H9 (cell line): Measurements from ENCODE around the gene HHATL. TPM values are rescaled to one million over a fixed set of nuclear protein-coding genes. Genes with fewer than 3 reads are reported as not detected.

Experiments used
- DNase-seq: peaks from one replicate; pipeline ENCODE4 v3.0.0-alpha.2; 2017
- H2AFZ ChIP-seq: one replicate; pipeline ENCODE4 v1.6.1; 2013; ENCODE audit warnings: mild to moderate bottlenecking, low read length, control low read depth, moderate library complexity
- H2AK5ac ChIP-seq: 2 replicates; pipeline ENCODE4 v1.6.1; 2013; ENCODE audit warnings: low read length, control low read depth, mixed read lengths; ENCODE audit not compliant: insufficient read length
- H2BK120ac ChIP-seq: one replicate; pipeline ENCODE4 v1.6.1; 2013; ENCODE audit warnings: low read depth, mild to moderate bottlenecking, low read length, control low read depth, inconsistent platforms; ENCODE audit not compliant: poor library complexity, severe bottlenecking
- H2BK12ac ChIP-seq: 2 replicates; pipeline ENCODE4 v1.6.1; 2013; ENCODE audit warnings: low read length, control low read depth, mixed read lengths, low read depth; ENCODE audit not compliant: insufficient read length
- H2BK15ac ChIP-seq: 2 replicates; pipeline ENCODE4 v1.6.1; 2013; ENCODE audit warnings: low read depth, low read length, control low read depth
- H2BK20ac ChIP-seq: one replicate; pipeline ENCODE4 v1.6.1; 2013; ENCODE audit warnings: low read depth, mild to moderate bottlenecking, low read length, control low read depth, inconsistent platforms; ENCODE audit not compliant: poor library complexity, severe bottlenecking
- H2BK5ac ChIP-seq: 2 replicates; pipeline ENCODE4 v1.6.1; 2013; ENCODE audit warnings: low read length, control low read depth, mixed read lengths; ENCODE audit not compliant: insufficient read length
- H3K14ac ChIP-seq: 2 replicates; pipeline ENCODE4 v1.6.1; 2013; ENCODE audit warnings: low read length, control low read depth; ENCODE audit not compliant: insufficient read depth
- H3K18ac ChIP-seq: 2 replicates; pipeline ENCODE4 v1.6.1; 2013; ENCODE audit warnings: low read depth, mild to moderate bottlenecking, mixed read lengths, low read length, control low read depth; ENCODE audit not compliant: insufficient read length
- H3K23ac ChIP-seq: 2 replicates; pipeline ENCODE4 v1.6.1; 2013; ENCODE audit warnings: low read length, control low read depth, mixed read lengths, low read depth; ENCODE audit not compliant: insufficient read length
- H3K23me2 ChIP-seq: 2 replicates; pipeline ENCODE4 v1.6.1; 2013; ENCODE audit warnings: low read depth, mild to moderate bottlenecking, mixed read lengths, low read length, control low read depth; ENCODE audit not compliant: insufficient read length, poor library complexity, severe bottlenecking
- H3K27ac ChIP-seq: 2 replicates; pipeline ENCODE4 v1.5.1; 2013; ENCODE audit warnings: low read length, control low read depth, mixed read lengths, low read depth; ENCODE audit not compliant: insufficient read length
- H3K27me3 ChIP-seq: 2 replicates; pipeline ENCODE4 v1.6.1; 2013; ENCODE audit warnings: low read length, control low read depth, inconsistent platforms; ENCODE audit not compliant: insufficient read depth
- H3K4ac ChIP-seq: 2 replicates; pipeline ENCODE4 v1.6.1; 2013; ENCODE audit warnings: low read depth, mild to moderate bottlenecking, control low read depth, inconsistent platforms, low read length, moderate library complexity
- H3K4me1 ChIP-seq: 2 replicates; pipeline ENCODE4 v1.6.1; 2013; ENCODE audit warnings: low read length, control low read depth, inconsistent platforms; ENCODE audit not compliant: insufficient read depth
- H3K4me2 ChIP-seq: 2 replicates; pipeline ENCODE4 v1.6.1; 2013; ENCODE audit warnings: low read length, control low read depth, mixed read lengths; ENCODE audit not compliant: insufficient read length, insufficient read depth
- H3K56ac ChIP-seq: 2 replicates; pipeline ENCODE4 v1.6.1; 2013; ENCODE audit warnings: low read depth, mild to moderate bottlenecking, mixed read lengths, low read length, control low read depth; ENCODE audit not compliant: insufficient read length
- H3K79me1 ChIP-seq: 2 replicates; pipeline ENCODE4 v1.6.1; 2013; ENCODE audit warnings: low read depth, mild to moderate bottlenecking, moderate library complexity, low read length, control low read depth, inconsistent platforms; ENCODE audit not compliant: insufficient read depth, poor library complexity, severe bottlenecking
- H3K79me2 ChIP-seq: 2 replicates; pipeline ENCODE4 v1.6.1; 2013; ENCODE audit warnings: low read length, control low read depth, inconsistent platforms; ENCODE audit not compliant: insufficient read depth
- H3K9ac ChIP-seq: 2 replicates; pipeline ENCODE4 v1.6.1; 2013; ENCODE audit warnings: low read length, control low read depth, mixed read lengths; ENCODE audit not compliant: insufficient read length; ENCODE audit errors: extremely low read depth
- H3K9me3 ChIP-seq: one replicate; pipeline ENCODE4 v1.6.1; 2013; ENCODE audit warnings: low read depth, low read length, inconsistent platforms; ENCODE audit not compliant: control insufficient read depth
- H3T11ph ChIP-seq: one replicate; pipeline ENCODE4 v1.6.1; 2013; ENCODE audit warnings: mild to moderate bottlenecking, low read length, control low read depth, inconsistent platforms
- H4K20me1 ChIP-seq: one replicate; pipeline ENCODE4 v1.6.1; 2013; ENCODE audit not compliant: control insufficient read depth, insufficient read length, insufficient read depth
- H4K5ac ChIP-seq: 2 replicates; pipeline ENCODE4 v1.6.1; 2013; ENCODE audit warnings: low read depth, mild to moderate bottlenecking, mixed read lengths, low read length, control low read depth; ENCODE audit not compliant: insufficient read length
- H4K8ac ChIP-seq: replicated peaks from 2 replicates; pipeline ENCODE4 v1.6.1; 2013; ENCODE audit warnings: low read length, control low read depth, mixed read lengths, low read depth; ENCODE audit not compliant: insufficient read length
- H4K91ac ChIP-seq: 2 replicates; pipeline ENCODE4 v1.6.1; 2013; ENCODE audit warnings: low read depth, mild to moderate bottlenecking, moderate library complexity, mixed read lengths, low read length, control low read depth; ENCODE audit not compliant: insufficient read length
- H3K27ac Mint-ChIP-seq, 3 experiments: 2 replicates in 2 of 3; 3 replicates in 1 of 3; pipeline ENCODE4 v1.8.0; 2020 to 2021; ENCODE audit warnings: mixed read lengths in 3 of 3, mild to moderate bottlenecking in 1 of 3, moderate library complexity in 1 of 3
- H3K27me3 Mint-ChIP-seq: 2 replicates; pipeline ENCODE4 v1.8.0; 2021; ENCODE audit warnings: low read depth, mild to moderate bottlenecking, moderate library complexity, mixed read lengths
- H3K36me3 Mint-ChIP-seq, 3 experiments: 2 replicates in 2 of 3; 3 replicates in 1 of 3; pipeline ENCODE4 v1.8.0; 2020 to 2021; ENCODE audit warnings: low read depth in 3 of 3, mixed read lengths in 3 of 3; ENCODE audit not compliant: insufficient read depth in 1 of 3
- H3K4me1 Mint-ChIP-seq, 2 experiments: 2 replicates each; pipeline ENCODE4 v1.8.0; 2020; ENCODE audit warnings: mixed read lengths in 2 of 2
- H3K4me3 Mint-ChIP-seq, 2 experiments: 2 replicates in 1 of 2; 3 replicates in 1 of 2; pipeline ENCODE4 v1.8.0; 2020 to 2021; ENCODE audit warnings: mild to moderate bottlenecking in 2 of 2, mixed read lengths in 2 of 2, moderate library complexity in 1 of 2
- H3K9me3 Mint-ChIP-seq, 2 experiments: 2 replicates in 1 of 2; 3 replicates in 1 of 2; pipeline ENCODE4 v1.8.0; 2020; ENCODE audit warnings: mild to moderate bottlenecking in 2 of 2, mixed read lengths in 2 of 2, moderate library complexity in 1 of 2
- WGBS: extraction: QIAGEN DNeasy Blood & Tissue Kit; methylation state at CpG from one replicate; pipeline ENCODE4 v1.1.7; 2013; ENCODE audit warnings: missing lambda C conversion rate, low lambda C conversion rate, mixed read lengths; ENCODE audit not compliant: insufficient read length; ENCODE audit errors: extremely low coverage; 5-methylcytosine and 5-hydroxymethylcytosine counted together
- total RNA-seq: library from RNA; stranded (reverse); gene quantifications from 2 replicates; pipeline ENCODE4 v1.2.1, GENCODE V29; 2021
- TF ChIP-seq, protein P1 (sequence below): fragments of 200-600 bp; sonication (generic); conservative IDR thresholded peaks from 3 replicates; pipeline ENCODE4 v1.8.0; 2021; ENCODE audit warnings: antibody characterized with exemption, mild to moderate bottlenecking

HHATL gene
- total RNA-seq, 1 experiment from 2014 or later, result 0.46 TPM

DNA sequence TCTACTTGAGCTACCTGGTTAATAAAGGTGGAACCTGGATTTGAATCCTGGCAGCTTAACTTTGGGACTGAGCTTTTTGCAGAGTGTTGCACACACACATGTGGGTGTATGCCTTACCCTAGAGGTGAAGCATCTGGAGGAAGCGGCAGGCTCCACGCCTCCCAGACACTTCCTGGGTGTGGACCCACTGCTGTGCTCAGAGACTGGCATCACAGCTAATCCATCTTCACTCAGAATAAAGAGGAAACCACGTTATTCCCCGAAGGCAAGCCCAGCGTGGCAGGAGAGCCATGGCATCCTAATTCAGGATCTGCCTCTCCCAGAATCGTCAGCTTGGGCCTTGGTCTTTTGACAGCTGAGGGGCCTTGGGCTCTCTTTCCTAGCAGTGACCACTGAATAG, 45.0 kb upstream of the HHATL start:
- peak; percentile 6 for DNase-seq
- no peak overlapping the region for H3T11ph ChIP-seq
- H4K5ac ChIP-seq, result no peak overlapping the region
- H3K9me3 ChIP-seq, result no peaks in the 10 kb centered on the region
- no peak overlapping the region for H2BK12ac ChIP-seq
- H3K18ac ChIP-seq, result no peak overlapping the region
- no CpG with 5 or more reads among the region's 6 CpGs for WGBS
- H3K36me3 Mint-ChIP-seq, result no peaks in the 10 kb centered on the region
- H3K9me3 Mint-ChIP-seq, result no peaks in the 10 kb centered on the region
- H3K27ac ChIP-seq, result no peak overlapping the region
- H3K79me2 ChIP-seq, result no peaks in the 10 kb centered on the region
- H4K8ac ChIP-seq, result no peak overlapping the region
- H3K14ac ChIP-seq, result no peak overlapping the region
- no peaks in the 10 kb centered on the region for H3K79me1 ChIP-seq
- no peak overlapping the region for H3K27ac Mint-ChIP-seq
- H3K4me1 Mint-ChIP-seq, result peaks cover 29 to 31% of the 10 kb centered on the region in 2 experiments
- H2AK5ac ChIP-seq, result no peak overlapping the region
- no peak overlapping the region for H2BK20ac ChIP-seq
- H3K9ac ChIP-seq, result no peak overlapping the region
- H3K23ac ChIP-seq, result no peak overlapping the region
- H3K23me2 ChIP-seq, result no peaks in the 10 kb centered on the region
- TF ChIP-seq, protein P1, sequence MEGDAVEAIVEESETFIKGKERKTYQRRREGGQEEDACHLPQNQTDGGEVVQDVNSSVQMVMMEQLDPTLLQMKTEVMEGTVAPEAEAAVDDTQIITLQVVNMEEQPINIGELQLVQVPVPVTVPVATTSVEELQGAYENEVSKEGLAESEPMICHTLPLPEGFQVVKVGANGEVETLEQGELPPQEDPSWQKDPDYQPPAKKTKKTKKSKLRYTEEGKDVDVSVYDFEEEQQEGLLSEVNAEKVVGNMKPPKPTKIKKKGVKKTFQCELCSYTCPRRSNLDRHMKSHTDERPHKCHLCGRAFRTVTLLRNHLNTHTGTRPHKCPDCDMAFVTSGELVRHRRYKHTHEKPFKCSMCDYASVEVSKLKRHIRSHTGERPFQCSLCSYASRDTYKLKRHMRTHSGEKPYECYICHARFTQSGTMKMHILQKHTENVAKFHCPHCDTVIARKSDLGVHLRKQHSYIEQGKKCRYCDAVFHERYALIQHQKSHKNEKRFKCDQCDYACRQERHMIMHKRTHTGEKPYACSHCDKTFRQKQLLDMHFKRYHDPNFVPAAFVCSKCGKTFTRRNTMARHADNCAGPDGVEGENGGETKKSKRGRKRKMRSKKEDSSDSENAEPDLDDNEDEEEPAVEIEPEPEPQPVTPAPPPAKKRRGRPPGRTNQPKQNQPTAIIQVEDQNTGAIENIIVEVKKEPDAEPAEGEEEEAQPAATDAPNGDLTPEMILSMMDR, result no peak
- peaks cover 18% of the 10 kb centered on the region for H3K27me3 Mint-ChIP-seq
- no peak overlapping the region for H2BK15ac ChIP-seq
- H4K20me1 ChIP-seq, result no peaks in the 10 kb centered on the region
- no peak overlapping the region for H2AFZ ChIP-seq
- H3K4me3 Mint-ChIP-seq, result no peak overlapping the region
- no peak overlapping the region for H3K4me2 ChIP-seq
- H3K56ac ChIP-seq, result no peak overlapping the region
- no peak overlapping the region for H2BK120ac ChIP-seq
- no peaks in the 10 kb centered on the region for H3K4me1 ChIP-seq
- no peak overlapping the region for H2BK5ac ChIP-seq
- no peak overlapping the region for H3K4ac ChIP-seq
- no peak overlapping the region for H4K91ac ChIP-seq
- no peaks in the 10 kb centered on the region for H3K27me3 ChIP-seq
